PFSK-1 (cell line): Measurements from ENCODE around the gene NSUN2.

ENCODE experiments used
- POLR2AphosphoS5 ChIP-seq: IDR thresholded peaks from 2 replicates; pipeline ENCODE4 v1.6.1; 2012; ENCODE audit warnings: low read depth, mild to moderate bottlenecking, control low read depth, low read length, moderate library complexity
- SIN3A ChIP-seq: IDR thresholded peaks from 2 replicates; pipeline ENCODE4 v1.6.1; 2012; ENCODE audit warnings: mild to moderate bottlenecking, low read length, moderate library complexity, borderline replicate concordance; ENCODE audit not compliant: insufficient read depth
- TAF1 ChIP-seq: IDR thresholded peaks from 2 replicates; pipeline ENCODE4 v1.6.1; 2012; ENCODE audit warnings: low read length, control low read depth, borderline replicate concordance; ENCODE audit not compliant: insufficient read depth

DNA sequence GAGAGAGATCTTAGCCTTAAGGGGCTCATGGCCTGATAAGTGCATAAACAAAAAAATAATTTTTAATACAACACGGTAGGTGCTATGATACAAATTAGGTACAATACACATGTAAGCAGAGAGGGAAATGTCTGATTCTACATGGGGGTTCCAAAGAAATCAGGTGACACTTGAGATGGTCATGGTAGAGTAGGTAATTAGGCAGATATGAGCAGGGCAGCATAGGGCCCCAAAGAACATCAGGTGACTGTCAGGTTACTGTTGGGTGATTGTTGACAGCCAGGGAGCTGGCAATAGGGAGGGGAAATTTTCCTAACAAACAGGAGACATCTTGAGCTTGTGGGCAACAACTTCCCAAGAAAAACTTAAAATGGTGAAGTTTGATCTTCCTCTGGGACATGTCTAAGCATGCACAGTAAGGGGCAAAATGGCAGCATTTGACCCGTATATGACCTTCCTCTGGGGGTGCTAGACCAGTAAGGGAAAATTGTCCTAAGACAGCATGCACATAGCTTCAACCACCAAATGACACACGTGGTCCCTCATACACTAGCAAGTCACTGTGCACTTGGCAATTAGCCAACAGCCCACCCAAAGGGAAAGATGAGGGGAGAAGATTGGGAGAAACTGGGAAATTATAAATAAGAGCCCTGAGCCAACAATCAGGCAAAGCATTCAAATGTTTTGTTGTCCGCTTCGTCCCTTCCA is 43.1 kb upstream of the NSUN2 start:
- no peak for TF ChIP-seq POLR2AphosphoS5
- TF ChIP-seq TAF1, result no peak
- TF ChIP-seq SIN3A, result no peak
